Measurements from ENCODE around the gene FBXO47.

- TF ChIP-seq CTCF (IDR thresholded peaks at IDR 0.05) (no peak), POLR2A (IDR thresholded peaks at IDR 0.05) (no peak)
Measured at GRCh38 chr17:38914741-38915638, 52.2 kb downstream of the FBXO47 start.

Measured in testis (tissue), 2 donors.